HUDEP-2 (cell line): Measurements from ENCODE around the gene CITED2.
"Not testable (repeated sequence)": the region's sequence is repeated elsewhere in the genome, so short reads cannot be mapped to it uniquely, and the experiment has no call there.

Experiments
- DNase-seq, 76 experiments: peaks; one replicate each; lab custom pipeline; 2025; ENCODE audit not compliant: unreplicated experiment in 76 of 76; lab: John Stamatoyannopoulos, UW

The CITED2 gene

GRCh38 chr6:139367810-139368351 lies 6.6 kb downstream of the CITED2 start:
- no peak for DNase-seq

- DNase-seq: no peak
These were observed 9.5 kb downstream of the CITED2 start for GRCh38 chr6:139364982-139365379.

GRCh38 chr6:139364302-139364981 lies 10.0 kb downstream of the CITED2 start:
- DNase-seq: peak in 19 of 76 experiments; percentile 7 to 63 (median 39)

GRCh38 chr6:139363797-139364196 lies 10.7 kb downstream of the CITED2 start:
- not testable (repeated sequence) for DNase-seq

- DNase-seq: not testable (repeated sequence)
These were observed 11.3 kb downstream of the CITED2 start for GRCh38 chr6:139363123-139363522.

GRCh38 chr6:139361211-139361610 lies 13.2 kb downstream of the CITED2 start:
- DNase-seq: no peak

- DNase-seq: no peak
These were observed 17.5 kb downstream of the CITED2 start for GRCh38 chr6:139356924-139357323.

- no peak for DNase-seq
These were observed 18.5 kb downstream of the CITED2 start for GRCh38 chr6:139355777-139356445.

GRCh38 chr6:139355172-139355571 lies 19.3 kb downstream of the CITED2 start:
- no peak for DNase-seq

GRCh38 chr6:139354189-139354588 lies 20.3 kb downstream of the CITED2 start:
- DNase-seq: no peak

- no peak for DNase-seq
These were observed 24.9 kb downstream of the CITED2 start for GRCh38 chr6:139349464-139350020.

- DNase-seq: no peak
These were observed 28.1 kb downstream of the CITED2 start for GRCh38 chr6:139346392-139346791.

GRCh38 chr6:139344186-139344963 lies 30.1 kb downstream of the CITED2 start:
- no peak for DNase-seq

- DNase-seq: no peak
These were observed 31.2 kb downstream of the CITED2 start for GRCh38 chr6:139343052-139343750.

- no peak for DNase-seq
These were observed 33.4 kb downstream of the CITED2 start for GRCh38 chr6:139341060-139341459.

- no peak for DNase-seq
These were observed 35.7 kb downstream of the CITED2 start for GRCh38 chr6:139338795-139339194.

GRCh38 chr6:139337830-139338229 lies 36.6 kb downstream of the CITED2 start:
- DNase-seq: no peak

GRCh38 chr6:139337001-139337400 lies 37.4 kb downstream of the CITED2 start:
- no peak for DNase-seq

- DNase-seq: peak in 1 of 76 experiments; percentile 3
These were observed 38.0 kb downstream of the CITED2 start for GRCh38 chr6:139336488-139336887.

GRCh38 chr6:139335447-139336210 lies 38.8 kb downstream of the CITED2 start:
- DNase-seq: no peak
